ENCODE data around the gene GOLGA2.

Gene GOLGA2

DNA sequence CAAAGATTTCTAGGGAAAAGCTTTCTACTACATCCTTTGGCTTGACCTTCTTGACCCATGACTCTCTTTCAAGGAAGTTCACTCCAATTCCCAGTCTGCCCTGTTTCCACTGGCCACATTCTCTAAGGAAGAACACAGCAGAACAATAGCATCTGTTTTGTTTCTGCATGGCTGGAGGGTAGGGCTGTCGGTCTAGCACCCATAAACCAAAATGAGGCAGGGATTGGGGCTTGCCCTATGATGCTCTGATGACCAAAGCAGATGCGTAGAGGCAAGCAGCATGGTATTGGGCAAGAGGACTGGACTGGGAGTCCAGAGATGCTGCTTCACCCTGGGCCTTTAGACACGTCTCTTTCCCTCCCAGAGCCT lies 24.1 kb downstream of the GOLGA2 start:
- no peaks in the 10 kb centered on the region for H4K20me1 ChIP-seq (ENCODE audit: insufficient read depth, low read length, poor library complexity, severe bottlenecking)
- TF ChIP-seq EZH2phosphoT487 (IDR thresholded peaks at IDR 0.05; ENCODE audit: borderline replicate concordance) = no peak
- no peaks in the 10 kb centered on the region for H3F3A ChIP-seq (ENCODE audit: low read depth)
- H3K9me3 ChIP-seq (ENCODE audit: insufficient read depth, low read depth, low read length) = no peaks in the 10 kb centered on the region
- H3K36me3 ChIP-seq (ENCODE audit: insufficient read depth, low read length) = no peaks in the 10 kb centered on the region
- H3K27me3 ChIP-seq (ENCODE audit: insufficient read depth, low read length, poor library complexity, severe bottlenecking) = no peaks in the 10 kb centered on the region
- no peak overlapping the region for H3K4me3 ChIP-seq (ENCODE audit: low read length, poor library complexity, severe bottlenecking)
- H3K9ac ChIP-seq (ENCODE audit: low read depth, low read length, poor library complexity, severe bottlenecking) = no peak overlapping the region
- H3K9me2 ChIP-seq (replicated peaks; ENCODE audit: low read depth, low read length) = no peaks in the 10 kb centered on the region
- H3K79me2 ChIP-seq (ENCODE audit: insufficient read depth, low read length) = no peaks in the 10 kb centered on the region
- no peak overlapping the region for H3K4me2 ChIP-seq (ENCODE audit: low read depth, low read length, poor library complexity, severe bottlenecking)
- H2AFZ ChIP-seq (ENCODE audit: low read length) = no peak overlapping the region
- H3K4me1 ChIP-seq (ENCODE audit: insufficient read depth, low read length, poor library complexity, severe bottlenecking) = peaks cover 6% of the 10 kb centered on the region

DNA sequence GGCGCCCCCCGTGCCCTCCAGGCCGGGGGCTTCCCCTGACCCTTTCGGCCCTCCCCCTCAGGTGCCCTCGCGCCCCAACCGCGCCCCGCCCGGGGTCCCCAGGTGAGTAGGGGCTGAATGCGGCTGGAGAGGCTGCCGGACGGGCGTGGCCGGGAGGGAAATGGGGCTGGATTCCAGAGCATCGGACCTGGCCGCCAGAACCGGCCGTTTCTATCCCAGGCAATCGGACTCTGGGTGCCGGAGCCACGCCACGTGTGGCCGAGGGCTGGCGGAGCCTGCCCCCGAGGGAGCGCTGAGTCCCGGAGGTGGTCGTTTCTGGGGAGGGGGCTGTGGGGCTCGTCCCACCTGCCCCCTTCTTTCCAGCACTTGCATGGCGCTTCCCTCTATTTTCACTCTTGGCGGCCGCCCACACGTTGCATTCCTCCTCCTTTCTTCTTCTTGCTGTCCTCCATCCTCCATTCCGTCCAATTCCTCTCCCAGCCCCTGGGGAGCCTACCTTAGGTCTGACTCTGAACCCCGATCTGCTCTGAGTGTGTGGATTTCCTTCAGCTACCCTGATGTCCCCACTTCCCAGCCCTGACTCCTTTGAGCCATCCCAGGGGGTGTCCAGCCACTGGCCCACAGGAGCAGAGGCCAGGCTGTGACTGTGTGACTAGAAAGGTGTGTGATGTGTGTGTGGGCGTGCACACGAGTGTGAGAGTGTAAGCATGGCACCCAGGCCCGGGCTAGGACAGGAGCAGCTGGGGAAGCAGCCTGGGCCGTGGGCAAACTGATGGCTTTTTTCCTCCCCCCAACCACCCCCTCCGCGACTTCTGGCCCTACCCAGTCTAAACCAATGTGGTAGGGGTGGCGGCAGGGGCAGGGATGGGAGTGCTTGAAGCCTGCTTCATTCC lies 24.7 kb downstream of the GOLGA2 start:
- no peak for TF ChIP-seq EZH2phosphoT487 (IDR thresholded peaks at IDR 0.05; ENCODE audit: borderline replicate concordance)
- H3K27me3 ChIP-seq (ENCODE audit: insufficient read depth, low read length, poor library complexity, severe bottlenecking) = no peaks in the 10 kb centered on the region
- no peaks in the 10 kb centered on the region for H3F3A ChIP-seq (ENCODE audit: low read depth)
- H3K9me3 ChIP-seq (ENCODE audit: insufficient read depth, low read depth, low read length) = no peaks in the 10 kb centered on the region
- no peak overlapping the region for H3K9ac ChIP-seq (ENCODE audit: low read depth, low read length, poor library complexity, severe bottlenecking)
- H3K4me1 ChIP-seq (ENCODE audit: insufficient read depth, low read length, poor library complexity, severe bottlenecking) = peaks cover 12% of the 10 kb centered on the region
- H3K36me3 ChIP-seq (ENCODE audit: insufficient read depth, low read length) = no peaks in the 10 kb centered on the region
- no peaks in the 10 kb centered on the region for H4K20me1 ChIP-seq (ENCODE audit: insufficient read depth, low read length, poor library complexity, severe bottlenecking)
- no peaks in the 10 kb centered on the region for H3K9me2 ChIP-seq (replicated peaks; ENCODE audit: low read depth, low read length)
- H3K79me2 ChIP-seq (ENCODE audit: insufficient read depth, low read length) = no peaks in the 10 kb centered on the region
- no peak overlapping the region for H3K4me3 ChIP-seq (ENCODE audit: low read length, poor library complexity, severe bottlenecking)
- no peak overlapping the region for H3K4me2 ChIP-seq (ENCODE audit: low read depth, low read length, poor library complexity, severe bottlenecking)
- no peak overlapping the region for H2AFZ ChIP-seq (ENCODE audit: low read length)

DNA sequence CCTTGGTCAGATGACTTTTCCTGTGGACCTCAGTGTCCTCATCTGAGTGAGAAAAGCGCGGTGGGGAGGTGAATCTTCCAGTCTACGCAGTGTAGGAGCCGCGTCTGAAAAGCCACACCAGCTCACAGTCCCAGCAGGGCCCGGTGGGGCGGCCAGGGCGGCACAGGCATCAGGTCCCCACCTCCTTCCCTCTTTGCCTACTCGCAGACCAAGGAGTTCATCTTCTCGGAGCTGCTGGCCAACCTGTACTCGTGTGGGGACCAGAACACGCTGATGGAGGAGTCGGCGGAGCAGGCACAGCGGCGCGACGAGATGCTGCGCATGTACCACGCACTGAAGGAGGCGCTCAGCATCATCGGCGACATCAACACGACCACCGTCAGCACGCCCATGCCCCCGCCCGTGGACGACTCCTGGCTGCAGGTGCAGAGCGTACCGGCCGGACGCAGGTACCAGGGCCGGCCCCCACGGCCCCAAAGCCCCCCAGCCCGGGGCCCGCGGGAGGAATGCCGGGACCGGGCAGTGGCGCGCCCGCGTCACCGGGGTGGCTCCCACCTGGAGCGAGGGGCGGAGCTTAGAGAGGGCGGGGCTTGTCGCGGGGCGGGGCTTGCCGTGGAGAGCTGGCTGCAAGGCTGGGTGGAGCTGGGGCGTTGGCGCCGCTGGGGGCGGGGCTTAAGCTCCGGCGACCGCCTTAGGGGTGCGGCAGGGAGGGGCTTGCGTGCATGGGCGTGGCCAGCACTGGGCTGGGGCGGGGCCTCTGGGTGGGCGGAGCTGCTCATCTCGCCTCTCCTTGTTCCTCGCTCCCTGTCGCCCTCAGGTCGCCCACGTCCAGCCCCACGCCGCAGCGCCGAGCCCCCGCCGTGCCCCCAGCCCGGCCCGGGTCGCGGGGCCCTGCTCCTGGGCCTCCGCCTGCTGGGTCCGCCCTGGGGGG lies 25.6 kb downstream of the GOLGA2 start:
- Histone ChIP-seq H3K36me3 (ENCODE audit: insufficient read depth, low read length) (no peaks in the 10 kb centered on the region), H3K79me2 (ENCODE audit: insufficient read depth, low read length) (no peaks in the 10 kb centered on the region), H3K9ac (ENCODE audit: low read depth, low read length, poor library complexity, severe bottlenecking) (no peak overlapping the region), H4K20me1 (ENCODE audit: insufficient read depth, low read length, poor library complexity, severe bottlenecking) (no peaks in the 10 kb centered on the region), H3K9me2 (replicated peaks; ENCODE audit: low read depth, low read length) (no peaks in the 10 kb centered on the region), H3K4me3 (ENCODE audit: low read length, poor library complexity, severe bottlenecking) (no peak overlapping the region), H3K4me1 (ENCODE audit: insufficient read depth, low read length, poor library complexity, severe bottlenecking) (peaks cover 22% of the 10 kb centered on the region), H3F3A (ENCODE audit: low read depth) (no peaks in the 10 kb centered on the region), H3K4me2 (ENCODE audit: low read depth, low read length, poor library complexity, severe bottlenecking) (no peak overlapping the region), H3K27me3 (ENCODE audit: insufficient read depth, low read length, poor library complexity, severe bottlenecking) (no peaks in the 10 kb centered on the region), H3K9me3 (ENCODE audit: insufficient read depth, low read depth, low read length) (no peaks in the 10 kb centered on the region), H2AFZ (ENCODE audit: low read length) (no peak overlapping the region)
- no peak for TF ChIP-seq EZH2phosphoT487 (IDR thresholded peaks at IDR 0.05; ENCODE audit: borderline replicate concordance)
- TF ChIP-seq, protein P1, sequence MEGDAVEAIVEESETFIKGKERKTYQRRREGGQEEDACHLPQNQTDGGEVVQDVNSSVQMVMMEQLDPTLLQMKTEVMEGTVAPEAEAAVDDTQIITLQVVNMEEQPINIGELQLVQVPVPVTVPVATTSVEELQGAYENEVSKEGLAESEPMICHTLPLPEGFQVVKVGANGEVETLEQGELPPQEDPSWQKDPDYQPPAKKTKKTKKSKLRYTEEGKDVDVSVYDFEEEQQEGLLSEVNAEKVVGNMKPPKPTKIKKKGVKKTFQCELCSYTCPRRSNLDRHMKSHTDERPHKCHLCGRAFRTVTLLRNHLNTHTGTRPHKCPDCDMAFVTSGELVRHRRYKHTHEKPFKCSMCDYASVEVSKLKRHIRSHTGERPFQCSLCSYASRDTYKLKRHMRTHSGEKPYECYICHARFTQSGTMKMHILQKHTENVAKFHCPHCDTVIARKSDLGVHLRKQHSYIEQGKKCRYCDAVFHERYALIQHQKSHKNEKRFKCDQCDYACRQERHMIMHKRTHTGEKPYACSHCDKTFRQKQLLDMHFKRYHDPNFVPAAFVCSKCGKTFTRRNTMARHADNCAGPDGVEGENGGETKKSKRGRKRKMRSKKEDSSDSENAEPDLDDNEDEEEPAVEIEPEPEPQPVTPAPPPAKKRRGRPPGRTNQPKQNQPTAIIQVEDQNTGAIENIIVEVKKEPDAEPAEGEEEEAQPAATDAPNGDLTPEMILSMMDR (conservative IDR thresholded peaks at IDR 0.05; ENCODE audit: low read length) = no peak

DNA sequence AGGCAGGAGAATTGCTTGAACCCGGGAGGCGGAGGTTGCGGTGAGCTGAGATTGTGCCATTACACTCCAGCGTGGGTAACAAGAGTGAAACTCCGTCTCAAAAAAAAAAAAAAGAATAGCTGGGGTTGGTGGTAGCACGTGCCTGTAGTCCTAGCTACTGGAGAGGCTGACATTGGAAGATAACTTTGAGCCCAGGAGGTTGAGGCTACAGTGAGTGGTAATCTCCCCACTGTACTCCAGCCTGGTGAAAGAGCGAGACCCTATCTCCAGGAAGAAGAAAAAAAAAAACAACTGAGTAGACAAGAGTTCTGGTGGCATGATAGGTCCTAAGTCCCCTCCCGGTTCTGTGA lies 26.3 kb downstream of the GOLGA2 start:
- Histone ChIP-seq H3K27me3 (ENCODE audit: insufficient read depth, low read length, poor library complexity, severe bottlenecking) (no peaks in the 10 kb centered on the region), H3K79me2 (ENCODE audit: insufficient read depth, low read length) (no peaks in the 10 kb centered on the region), H3K9me2 (replicated peaks; ENCODE audit: low read depth, low read length) (no peaks in the 10 kb centered on the region), H3F3A (ENCODE audit: low read depth) (no peaks in the 10 kb centered on the region), H3K36me3 (ENCODE audit: insufficient read depth, low read length) (no peaks in the 10 kb centered on the region), H3K4me3 (ENCODE audit: low read length, poor library complexity, severe bottlenecking) (no peak overlapping the region), H3K9me3 (ENCODE audit: insufficient read depth, low read depth, low read length) (no peaks in the 10 kb centered on the region), H2AFZ (ENCODE audit: low read length) (no peak overlapping the region), H4K20me1 (ENCODE audit: insufficient read depth, low read length, poor library complexity, severe bottlenecking) (no peaks in the 10 kb centered on the region), H3K4me1 (ENCODE audit: insufficient read depth, low read length, poor library complexity, severe bottlenecking) (peaks cover 28% of the 10 kb centered on the region), H3K4me2 (ENCODE audit: low read depth, low read length, poor library complexity, severe bottlenecking) (no peak overlapping the region), H3K9ac (ENCODE audit: low read depth, low read length, poor library complexity, severe bottlenecking) (no peak overlapping the region)
- TF ChIP-seq, protein P1 (conservative IDR thresholded peaks at IDR 0.05; ENCODE audit: low read length) = no peak
- TF ChIP-seq EZH2phosphoT487 (IDR thresholded peaks at IDR 0.05; ENCODE audit: borderline replicate concordance) = no peak
